Measurements from ENCODE around the gene CA10.

Gene CA10

DNA sequence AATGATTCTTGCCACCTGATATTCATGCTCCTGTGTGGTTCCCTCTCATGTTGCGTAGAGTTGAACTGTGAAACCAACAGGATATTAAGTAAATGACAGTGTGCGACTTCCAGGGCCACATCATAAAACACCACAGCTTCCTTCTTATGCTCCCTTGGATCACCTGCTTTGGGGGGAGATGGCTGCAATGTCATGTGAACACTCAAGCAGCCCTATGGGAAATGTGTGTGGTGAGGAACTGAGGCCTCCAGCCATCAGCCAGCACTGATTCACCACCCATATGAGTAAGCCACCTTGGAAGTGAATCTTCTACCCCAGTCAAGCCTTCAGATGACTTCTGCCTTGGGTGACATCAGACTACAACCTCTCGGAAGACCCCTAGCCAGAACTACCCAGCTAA lies 470.6 kb downstream of the CA10 start:
- FAIRE-seq, result no peak

DNA sequence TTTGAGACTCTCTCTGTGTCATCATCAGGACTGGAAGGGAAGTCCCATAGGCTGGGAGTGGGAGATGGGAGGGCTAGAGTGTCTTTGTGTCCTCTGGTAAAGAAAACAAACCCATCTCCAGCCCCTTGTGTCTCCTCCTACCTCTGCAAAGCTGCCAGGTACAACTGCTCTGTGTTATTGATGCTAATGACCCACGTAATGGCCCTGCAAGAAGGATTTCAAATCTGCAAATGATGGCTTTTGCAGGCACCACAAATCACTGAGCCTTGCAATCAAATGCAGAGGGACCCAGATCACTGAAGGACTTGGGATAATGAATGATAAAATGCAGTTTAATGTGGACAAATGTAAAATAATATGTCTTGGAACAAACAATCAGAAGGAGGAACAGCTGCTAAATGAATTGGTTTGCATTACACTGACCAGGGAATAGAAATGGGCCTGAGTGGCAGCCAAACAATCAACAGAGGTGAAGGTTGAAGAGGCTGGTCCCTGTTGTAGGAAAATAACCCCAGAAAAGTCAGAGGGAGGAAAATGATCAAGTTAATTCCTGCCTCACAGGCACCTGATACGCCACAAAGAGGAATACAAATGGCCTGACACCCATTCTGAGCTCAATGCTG lies 473.1 kb downstream of the CA10 start:
- FAIRE-seq, result no peak
- no peak for DNase-seq (ENCODE audit: low spot score)

More for the DNA sequence above, 470.6 kb downstream of the CA10 start:
- no peak for DNase-seq (ENCODE audit: low spot score)

DNA sequence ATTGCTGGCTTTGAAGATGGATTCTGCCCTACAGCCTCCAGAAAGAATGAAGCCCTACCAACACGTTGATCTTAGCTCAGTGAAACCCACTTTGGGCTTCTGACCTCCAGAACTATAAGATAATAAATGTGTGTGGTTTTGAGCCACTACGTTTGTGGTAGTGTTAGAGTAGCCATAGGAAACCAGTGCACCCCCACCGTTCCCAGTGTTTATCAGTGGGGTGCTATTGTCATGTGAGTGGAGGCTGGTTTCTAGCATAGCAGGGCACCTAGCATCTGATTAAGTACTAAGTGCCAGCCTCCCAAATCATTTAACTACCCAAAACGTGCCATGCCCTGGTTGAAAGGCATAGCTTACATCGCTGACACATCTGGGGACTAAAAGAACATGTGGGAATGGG lies 474.3 kb downstream of the CA10 start:
- DNase-seq (ENCODE audit: low spot score) (no peak), FAIRE-seq (no peak)

DNA sequence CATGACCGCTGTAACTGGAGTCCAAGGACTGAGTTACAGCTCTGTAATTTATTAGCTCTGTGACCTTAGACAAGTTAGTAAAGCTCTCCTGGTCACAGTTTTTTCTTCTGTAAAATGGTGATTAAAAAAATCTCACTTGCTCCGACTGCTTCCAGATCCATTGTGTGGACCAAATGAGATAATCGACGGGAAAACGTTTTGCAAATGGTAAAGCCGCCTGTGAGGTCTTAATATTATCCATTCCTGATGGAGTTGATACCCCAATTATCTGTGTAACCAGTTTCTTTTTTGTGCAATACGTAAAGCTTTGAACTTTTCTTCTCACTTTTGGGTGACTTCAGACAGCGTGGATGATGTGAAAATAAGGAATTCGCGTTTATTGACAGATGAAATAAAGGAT lies 475.2 kb downstream of the CA10 start:
- FAIRE-seq (no peak), DNase-seq (ENCODE audit: low spot score) (no peak)

DNA sequence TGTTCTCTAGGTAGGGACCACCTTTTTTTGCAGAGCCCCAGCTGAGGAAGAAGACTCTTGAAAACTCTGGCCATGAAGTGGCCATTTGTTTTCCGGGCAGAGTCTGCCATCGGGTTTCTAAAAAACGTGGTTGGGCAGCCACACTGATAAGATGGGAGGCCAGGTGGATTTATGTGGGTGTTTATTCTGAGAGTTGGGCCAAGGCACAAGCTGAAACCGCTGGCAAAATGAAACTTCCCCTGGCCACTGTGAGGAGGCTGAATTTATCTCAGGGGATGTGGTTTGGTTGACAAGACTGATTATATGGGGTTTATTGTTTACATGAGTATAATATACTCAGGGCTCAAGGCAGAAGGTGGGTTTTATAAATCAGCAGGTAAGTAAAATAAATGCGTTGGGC lies 476.4 kb downstream of the CA10 start:
- DNase-seq (ENCODE audit: low spot score), result no peak
- no peak for FAIRE-seq

DNA sequence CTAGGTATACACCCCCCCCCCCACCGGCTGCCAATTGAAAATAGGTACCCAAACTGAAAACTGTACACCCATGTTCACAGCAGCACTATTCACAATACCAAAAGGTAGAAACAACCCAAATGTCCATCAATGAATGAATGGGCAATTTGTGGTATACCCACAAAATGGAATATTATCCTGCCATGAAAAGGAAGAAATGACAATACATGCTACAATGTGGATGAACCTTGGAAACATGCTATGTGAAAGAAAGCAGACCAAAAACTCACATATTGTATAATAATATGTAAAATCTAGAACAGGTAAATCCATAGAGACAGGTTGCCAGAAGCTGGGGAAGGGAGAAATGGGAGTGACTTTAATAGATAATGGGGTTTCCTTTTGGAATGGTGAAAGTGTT lies 480.6 kb downstream of the CA10 start:
- no peak for DNase-seq (ENCODE audit: low spot score)
- no peak for FAIRE-seq

DNA sequence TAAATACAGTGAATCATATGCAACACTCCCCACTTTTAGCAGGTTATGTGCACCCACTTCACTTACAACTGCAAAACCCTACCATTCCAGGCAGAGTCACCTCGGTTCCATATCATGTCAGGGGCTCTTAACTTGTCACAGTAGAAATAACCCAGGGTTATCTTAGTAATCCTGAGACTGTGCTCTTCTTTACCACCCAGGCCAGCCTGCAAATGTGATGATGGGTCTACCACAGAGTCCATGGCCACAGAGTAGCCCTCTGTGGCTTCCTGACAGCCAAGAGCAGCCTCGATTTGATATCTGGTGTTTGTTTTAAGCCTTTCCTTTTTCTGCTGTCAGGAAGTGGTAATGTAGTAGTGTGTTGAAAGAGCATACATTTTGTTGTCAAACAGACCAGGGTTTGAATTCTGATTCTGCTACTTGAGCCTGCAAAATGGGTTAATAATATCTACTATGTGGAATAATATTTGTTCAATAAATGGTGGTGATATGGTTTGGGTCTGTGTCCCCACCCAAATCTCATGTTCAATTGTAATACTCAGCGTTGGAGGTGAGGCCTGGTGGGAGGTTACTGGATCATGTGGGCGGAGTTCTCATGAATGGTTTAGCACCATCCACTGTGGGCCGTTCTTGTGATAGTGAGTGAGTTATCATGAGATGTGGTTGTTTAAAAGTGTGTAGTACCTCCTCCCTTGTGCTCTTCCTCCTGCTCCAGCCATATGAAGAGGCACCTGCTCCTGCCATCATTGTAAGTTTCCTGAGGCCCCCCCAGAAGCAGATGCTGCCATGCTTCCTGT lies 481.6 kb downstream of the CA10 start:
- no peak for FAIRE-seq

DNA sequence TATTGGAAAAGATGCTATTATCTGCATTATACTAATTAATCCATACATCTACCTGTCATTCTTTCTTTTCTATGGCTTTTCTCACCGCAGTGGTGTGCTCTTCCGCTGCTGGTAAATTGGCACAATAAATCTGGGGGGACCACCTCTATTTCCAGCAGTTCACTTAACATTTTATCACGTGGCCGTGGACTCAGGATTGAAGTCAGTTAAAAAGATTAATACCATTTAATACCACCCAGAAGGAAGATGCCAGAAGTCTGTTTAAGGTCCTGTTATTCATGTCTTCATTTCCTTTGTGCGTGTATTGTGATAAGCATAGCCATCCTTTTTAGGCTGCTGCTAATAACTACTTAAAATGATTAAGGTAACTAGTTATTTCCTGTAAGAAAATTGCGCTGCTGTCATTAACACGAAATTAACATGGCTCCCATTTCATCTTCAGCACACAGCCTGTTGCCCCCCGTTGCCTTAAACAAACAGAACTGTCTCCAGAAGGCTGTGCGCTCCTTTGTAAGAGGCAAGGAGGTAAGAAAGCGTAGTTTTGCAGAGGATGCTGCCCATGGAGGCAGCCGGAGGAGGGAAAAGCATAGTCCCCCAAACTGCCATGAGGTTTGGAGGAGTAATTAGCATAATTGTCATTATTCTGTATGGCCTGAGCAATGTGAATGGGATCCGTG lies 483.8 kb downstream of the CA10 start:
- DNase-seq (ENCODE audit: low spot score) (no peak), FAIRE-seq (no peak)

More for the DNA sequence above, 481.6 kb downstream of the CA10 start:
- DNase-seq (ENCODE audit: low spot score), result no peak

DNA sequence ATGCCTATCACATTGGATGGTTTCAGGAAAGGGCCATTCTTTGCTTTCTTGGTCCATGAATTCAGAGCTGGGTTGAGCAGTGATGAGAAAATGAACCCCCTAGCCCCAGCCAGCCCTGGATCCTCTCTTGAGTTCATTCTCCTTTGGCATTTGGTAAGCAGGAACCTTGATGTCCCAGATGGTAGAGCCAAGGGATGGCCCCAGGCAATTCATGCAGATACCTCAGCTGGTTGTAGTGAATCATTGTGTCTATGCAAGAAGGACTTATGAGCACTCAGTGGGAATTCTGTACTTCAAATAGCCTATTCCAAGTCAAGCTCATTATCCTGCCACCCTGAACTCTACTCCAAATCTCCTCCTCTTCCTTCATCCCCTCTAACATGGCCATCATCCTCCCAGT lies 485.4 kb downstream of the CA10 start:
- no peak for DNase-seq (ENCODE audit: low spot score)
- no peak for FAIRE-seq

DNA sequence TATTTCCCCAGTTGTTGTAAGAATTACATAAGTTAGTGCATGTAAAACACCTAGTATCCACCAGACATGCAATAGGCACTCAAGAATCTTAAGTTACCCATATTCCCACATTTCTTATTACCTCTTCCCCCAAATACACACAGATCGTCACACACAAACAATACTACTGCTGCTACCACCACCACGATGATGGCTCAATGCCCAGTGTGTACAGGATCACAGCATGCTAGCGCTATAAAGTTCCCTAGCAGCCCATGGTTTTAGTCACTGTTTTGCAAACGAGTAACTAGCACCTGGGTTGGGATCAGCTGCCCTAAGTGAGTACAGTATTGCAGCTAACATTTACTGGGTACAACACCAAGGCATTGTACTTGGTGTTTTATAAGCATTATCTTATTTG lies 486.4 kb downstream of the CA10 start:
- no peak for DNase-seq (ENCODE audit: low spot score)
- FAIRE-seq, result peak; percentile 37

DNA sequence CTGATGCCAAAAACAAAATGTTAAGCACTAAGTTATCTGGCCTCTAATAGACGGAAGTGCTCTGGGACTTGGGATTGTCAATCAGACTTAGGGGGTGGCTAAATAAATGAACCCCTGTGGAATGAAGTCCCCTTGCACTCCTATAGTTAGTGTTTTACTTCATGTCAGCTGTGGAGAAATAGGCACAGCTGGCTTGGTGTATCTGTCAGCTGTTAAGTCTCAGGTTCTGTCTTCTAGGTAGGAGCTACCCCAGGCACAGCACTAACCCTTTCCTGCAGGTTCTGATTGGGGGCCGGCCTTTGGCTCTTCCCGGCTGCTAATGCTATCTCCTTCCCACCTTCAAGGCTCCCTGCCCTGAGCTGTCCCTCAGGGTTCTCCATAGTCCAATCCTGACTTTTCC lies 487.6 kb downstream of the CA10 start:
- FAIRE-seq (no peak), DNase-seq (ENCODE audit: low spot score) (no peak)

DNA sequence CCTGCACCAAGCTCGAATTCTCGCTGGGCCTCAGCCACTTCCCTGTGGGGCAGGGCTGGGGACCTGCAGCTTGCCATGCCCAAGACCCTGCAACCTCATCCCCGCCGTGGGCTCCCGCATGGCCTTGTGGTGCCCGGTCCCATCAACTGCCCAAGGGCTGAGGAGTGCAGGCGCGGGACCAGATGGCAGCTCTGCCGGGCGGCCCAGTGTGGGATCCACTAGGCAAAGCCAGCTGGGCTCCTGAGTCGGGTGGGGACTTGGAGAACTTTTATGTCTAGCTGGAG lies 489.6 kb downstream of the CA10 start:
- DNase-seq (ENCODE audit: low spot score) (no peak), FAIRE-seq (no peak)

DNA sequence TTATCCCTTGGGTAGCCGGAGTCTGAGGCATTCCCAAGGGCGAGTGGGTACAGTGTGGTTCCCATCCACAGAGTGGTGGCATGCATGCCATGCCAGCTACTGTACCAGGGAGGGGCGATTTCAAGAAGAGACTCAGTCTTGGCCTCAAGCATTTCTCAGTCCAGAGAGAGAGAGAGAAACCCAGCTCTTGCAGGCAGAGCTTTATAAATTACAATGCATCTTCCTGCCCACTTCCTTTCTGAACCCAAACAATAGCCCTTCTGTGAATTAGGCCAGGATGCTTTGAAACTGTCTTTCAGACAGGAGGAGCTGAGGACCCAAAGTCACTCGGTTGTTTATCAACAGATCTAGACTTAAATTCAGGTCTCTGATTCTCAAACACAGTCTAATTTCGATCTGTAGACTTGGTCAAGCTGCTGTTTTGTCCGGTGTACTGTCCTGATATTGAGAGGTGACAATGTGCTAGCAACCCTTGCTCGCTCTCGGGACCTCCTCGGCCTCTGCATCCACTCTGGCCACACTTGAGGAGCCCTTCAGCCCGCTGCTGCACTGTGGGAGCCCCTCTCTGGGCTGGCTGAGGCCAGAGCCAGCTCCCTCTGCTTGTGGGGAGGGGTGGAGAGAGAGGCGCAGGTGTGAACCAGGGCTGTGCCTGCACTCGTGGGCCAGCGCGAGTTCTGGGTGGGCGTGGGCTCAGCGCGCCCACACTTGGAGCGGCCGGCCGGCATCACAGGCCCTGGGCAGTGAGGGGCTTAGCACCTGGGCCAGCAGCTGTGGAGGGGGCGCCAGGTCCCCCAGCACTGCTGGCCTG lies 490.2 kb downstream of the CA10 start:
- no peak for FAIRE-seq
- DNase-seq (ENCODE audit: low spot score), result no peak

DNA sequence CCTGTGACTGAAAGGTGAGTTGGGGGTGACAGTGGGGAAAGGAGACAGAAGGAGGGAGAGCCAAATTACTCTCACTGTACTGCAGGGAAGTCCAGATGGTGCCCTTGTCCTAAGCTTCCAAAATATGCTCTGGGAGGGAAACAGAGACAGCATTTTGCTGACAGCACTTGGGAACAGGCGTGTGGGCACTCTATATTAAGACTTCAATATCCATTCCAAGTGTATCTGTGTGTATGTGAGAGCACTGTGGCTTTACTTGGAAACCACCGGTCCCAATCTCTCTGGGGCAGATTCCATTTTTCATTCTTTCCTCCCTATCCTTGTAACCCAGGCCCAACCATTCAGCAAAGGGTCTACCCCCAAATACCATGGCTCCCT lies 490.8 kb downstream of the CA10 start:
- DNase-seq (ENCODE audit: low spot score) (no peak), FAIRE-seq (no peak)

DNA sequence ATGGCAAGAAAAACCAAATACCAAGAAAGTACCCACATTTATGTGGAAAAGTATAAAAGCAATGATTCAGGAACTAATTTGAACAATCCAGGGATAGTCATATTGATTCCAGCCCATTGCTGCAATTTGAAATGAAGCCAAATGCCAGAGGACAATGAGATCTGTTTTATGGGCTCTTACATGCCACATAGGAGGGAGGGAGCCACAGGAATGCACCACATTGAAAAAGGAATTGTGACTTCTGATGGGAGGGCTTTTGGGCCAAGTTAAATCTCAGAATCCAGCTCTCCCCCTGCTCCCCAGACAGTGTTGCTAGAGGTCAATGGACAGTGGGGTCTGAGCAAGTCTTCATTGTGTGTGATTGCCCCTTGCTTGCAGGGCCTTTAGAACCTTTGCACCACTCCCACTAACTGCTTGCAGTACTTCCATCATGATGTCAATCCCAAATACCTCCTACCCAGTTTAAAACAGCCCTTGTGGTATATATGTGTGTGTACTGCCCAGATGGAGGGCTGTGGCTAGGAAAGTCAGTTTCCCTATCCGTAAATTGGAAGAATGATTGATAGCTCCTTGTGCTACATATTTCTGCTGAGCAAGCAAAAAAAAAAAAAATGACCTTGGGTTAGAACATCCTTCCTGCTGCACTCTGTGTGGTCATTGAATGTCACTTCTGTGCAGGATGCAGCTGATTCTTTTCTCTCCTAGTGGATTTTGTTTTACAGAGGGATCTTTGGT lies 491.4 kb downstream of the CA10 start:
- FAIRE-seq (no peak), DNase-seq (ENCODE audit: low spot score) (peak; percentile 64)

DNA sequence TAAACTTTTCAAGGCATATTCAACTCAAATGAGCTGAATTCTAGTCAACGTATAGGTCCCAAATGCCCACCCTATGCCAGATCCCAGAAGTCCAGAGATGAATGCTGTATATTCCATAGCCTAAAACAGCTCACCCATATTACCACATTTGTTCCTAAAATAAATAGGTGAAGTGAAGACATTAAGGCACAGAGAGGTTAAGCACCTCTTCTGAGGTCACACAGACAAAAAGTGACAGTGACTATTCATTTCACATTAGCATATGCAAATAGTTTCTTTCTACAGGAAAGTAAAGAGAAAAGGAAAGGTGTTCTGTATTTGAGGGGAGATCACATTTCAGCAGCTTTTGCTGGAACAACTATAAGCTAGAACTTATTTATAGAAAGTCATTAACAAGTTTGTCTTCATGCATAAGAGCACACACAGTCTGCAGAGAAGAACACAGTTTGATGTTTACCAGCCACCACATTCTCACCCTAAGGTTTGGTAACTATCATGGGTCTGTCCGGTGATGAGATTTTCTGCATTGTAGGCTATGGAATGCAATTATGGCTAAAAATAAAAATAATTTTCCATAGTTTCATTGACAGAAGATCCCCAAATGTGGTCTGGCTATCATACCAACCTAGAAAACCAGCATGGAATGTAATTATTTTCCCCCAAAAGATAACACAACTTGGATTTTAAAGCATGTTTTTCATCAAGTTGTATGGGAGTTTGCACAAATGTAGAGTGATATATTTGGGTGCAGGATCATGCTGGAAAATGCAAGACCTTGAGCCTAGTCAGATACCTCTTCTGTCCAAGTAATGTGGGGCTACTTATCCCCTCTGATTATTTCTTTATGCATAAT lies 496.1 kb downstream of the CA10 start:
- FAIRE-seq (no peak), DNase-seq (ENCODE audit: low spot score) (no peak)

DNA sequence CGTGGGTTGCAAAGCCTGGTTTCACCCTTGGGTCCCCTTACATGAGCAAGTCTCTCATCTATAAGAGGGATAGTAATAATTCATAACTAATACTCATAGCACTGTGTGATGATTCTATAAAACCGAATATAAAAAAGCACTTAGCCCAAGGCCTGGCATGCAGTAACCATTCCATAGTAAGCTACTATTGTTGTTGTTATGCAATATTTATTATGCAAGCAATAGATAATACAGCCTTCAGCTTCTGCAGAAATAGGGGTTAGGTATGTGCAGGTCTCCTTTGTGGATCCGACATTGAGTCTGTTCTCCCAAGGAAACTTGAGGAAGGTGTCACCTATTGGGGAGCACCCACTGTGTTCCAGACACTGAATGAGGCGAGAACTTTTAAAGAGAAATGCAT lies 497.1 kb downstream of the CA10 start:
- DNase-seq (ENCODE audit: low spot score) (no peak), FAIRE-seq (no peak)

DNA sequence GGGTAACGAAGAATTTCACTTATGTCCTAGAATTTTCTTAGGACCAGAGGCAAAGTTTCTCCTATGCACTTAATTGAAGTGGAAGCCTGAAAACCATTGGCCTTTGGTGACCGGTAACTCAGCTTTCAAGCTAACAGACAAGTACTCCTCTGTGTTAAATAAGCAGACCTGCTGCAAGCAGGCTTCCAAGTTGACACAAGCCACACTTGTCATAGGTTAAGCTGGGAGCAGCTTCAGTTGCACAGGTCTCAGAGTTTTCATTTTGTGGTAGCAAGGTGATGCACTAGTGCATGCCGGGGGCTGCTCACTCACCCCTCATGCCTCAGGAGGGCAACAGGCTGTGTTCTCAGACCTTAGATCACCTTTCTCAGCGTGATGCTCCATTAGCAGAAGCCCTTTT lies 498.2 kb downstream of the CA10 start:
- peak; percentile 65 for FAIRE-seq
- no peak for DNase-seq (ENCODE audit: low spot score)

DNA sequence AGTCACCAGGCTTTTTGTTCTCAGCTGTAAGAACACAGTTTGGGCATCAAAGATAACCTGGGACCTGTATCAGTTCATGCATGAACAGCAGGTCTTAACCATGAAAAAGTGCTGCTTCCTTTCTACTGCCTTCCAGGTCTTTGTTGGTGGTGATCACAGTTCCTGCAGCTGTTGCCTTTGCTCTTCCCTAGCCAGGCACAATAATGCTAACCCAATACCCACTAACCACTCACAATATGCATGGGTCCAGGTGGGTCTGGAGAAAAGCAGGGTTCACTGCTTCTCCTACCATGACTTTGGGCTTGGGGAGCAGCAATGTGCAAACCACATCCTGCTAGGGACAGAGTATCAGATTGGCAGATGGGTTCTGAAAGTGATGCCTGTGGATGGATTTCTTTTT lies 501.3 kb downstream of the CA10 start:
- no peak for FAIRE-seq
- no peak for DNase-seq (ENCODE audit: low spot score)

DNA sequence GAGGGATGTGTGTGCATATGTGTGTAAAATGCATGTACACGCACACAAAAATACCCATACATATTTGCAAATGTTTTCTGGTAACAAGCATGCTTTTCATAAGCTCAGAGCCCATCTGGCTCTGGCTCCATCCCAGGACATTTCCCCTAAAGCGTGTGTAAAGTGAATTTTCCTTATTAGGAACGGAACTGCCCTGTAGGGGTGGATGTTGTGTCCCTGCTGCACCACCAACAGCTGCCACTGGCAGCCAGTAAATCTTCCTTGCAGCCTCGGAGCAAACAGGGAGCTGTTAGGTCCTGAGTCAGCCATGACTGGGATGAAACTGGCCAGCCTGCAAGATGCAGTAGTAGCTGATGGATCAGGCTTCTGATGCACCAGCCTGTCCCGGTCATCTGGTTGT lies 504.6 kb downstream of the CA10 start:
- peak; percentile 20 for DNase-seq (ENCODE audit: low spot score)
- FAIRE-seq, result no peak

DNA sequence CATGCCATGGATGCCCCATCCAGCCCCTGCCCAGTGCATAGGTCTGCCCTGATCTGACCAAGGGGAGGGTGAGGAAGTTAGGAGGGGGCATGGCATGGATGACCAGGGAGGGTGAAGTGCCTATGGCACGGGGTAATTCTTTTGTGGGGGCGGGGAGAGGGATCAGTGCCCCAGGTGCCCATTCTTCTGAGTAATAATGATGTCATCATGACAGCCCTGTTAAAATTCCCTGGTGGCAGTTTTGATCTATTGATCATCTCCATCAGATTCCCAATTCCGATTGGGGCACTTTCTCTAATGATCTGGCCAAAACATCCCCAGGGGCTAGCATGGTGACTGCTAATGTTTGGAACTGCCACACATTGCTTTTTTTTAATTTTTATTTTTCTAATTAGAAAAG lies 506.0 kb downstream of the CA10 start:
- no peak for DNase-seq (ENCODE audit: low spot score)
- no peak for FAIRE-seq
